ENCODE measurements around the gene PCP4.

PCP4 gene

DNA sequence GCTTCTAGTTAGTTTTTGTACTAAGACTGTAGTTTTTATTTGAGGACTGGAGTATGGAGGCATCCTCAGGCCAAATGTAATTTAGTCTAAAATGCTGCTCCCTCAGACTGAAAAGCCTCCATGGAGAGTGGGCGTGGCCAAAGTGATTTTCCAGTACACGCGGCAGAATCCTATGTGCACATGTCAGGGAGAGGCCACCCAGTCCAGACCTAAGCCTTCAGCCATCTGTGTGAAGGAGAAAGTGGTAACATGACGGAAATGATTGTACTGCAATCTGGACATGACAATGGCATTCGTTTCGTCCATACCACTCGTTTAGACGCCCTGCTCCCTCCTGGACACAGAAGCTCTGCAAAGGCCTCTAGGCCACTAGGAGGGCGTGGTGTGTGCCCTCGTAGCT is 56.2 kb downstream of the PCP4 start:
- no peaks in the 10 kb centered on the region for H3K9me3 ChIP-seq (ENCODE audit: control insufficient read depth, low read length)
- no peak overlapping the region for H3K9ac ChIP-seq
- H3K79me2 ChIP-seq = no peaks in the 10 kb centered on the region
- H3K36me3 ChIP-seq (ENCODE audit: control insufficient read depth, insufficient read depth, low read length) = no peaks in the 10 kb centered on the region
- no peaks in the 10 kb centered on the region for H3K4me1 ChIP-seq
- no peak overlapping the region for H2AFZ ChIP-seq
- H3K27me3 ChIP-seq (ENCODE audit: control insufficient read depth, insufficient read depth, low read length) = no peaks in the 10 kb centered on the region
- TF ChIP-seq, protein P1, sequence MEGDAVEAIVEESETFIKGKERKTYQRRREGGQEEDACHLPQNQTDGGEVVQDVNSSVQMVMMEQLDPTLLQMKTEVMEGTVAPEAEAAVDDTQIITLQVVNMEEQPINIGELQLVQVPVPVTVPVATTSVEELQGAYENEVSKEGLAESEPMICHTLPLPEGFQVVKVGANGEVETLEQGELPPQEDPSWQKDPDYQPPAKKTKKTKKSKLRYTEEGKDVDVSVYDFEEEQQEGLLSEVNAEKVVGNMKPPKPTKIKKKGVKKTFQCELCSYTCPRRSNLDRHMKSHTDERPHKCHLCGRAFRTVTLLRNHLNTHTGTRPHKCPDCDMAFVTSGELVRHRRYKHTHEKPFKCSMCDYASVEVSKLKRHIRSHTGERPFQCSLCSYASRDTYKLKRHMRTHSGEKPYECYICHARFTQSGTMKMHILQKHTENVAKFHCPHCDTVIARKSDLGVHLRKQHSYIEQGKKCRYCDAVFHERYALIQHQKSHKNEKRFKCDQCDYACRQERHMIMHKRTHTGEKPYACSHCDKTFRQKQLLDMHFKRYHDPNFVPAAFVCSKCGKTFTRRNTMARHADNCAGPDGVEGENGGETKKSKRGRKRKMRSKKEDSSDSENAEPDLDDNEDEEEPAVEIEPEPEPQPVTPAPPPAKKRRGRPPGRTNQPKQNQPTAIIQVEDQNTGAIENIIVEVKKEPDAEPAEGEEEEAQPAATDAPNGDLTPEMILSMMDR (IDR thresholded peaks at IDR 0.05) = no peak
- no peak overlapping the region for H3K4me3 ChIP-seq (ENCODE audit: low read depth, low read length)
- no peak overlapping the region for H3K27ac ChIP-seq
- H3K4me2 ChIP-seq (ENCODE audit: low read length) = no peak overlapping the region

GRCh38 chr21:39924577-39925308 is 57.5 kb downstream of the PCP4 start:
- H3K27me3 ChIP-seq (ENCODE audit: control insufficient read depth, insufficient read depth, low read length) = no peaks in the 10 kb centered on the region
- no peak overlapping the region for H3K9ac ChIP-seq
- H3K4me1 ChIP-seq = no peaks in the 10 kb centered on the region
- no peaks in the 10 kb centered on the region for H3K9me3 ChIP-seq (ENCODE audit: control insufficient read depth, low read length)
- no peak overlapping the region for H3K4me2 ChIP-seq (ENCODE audit: low read length)
- TF ChIP-seq, protein P1 (IDR thresholded peaks at IDR 0.05) = no peak
- no peak overlapping the region for H3K4me3 ChIP-seq (ENCODE audit: low read depth, low read length)
- no peaks in the 10 kb centered on the region for H3K36me3 ChIP-seq (ENCODE audit: control insufficient read depth, insufficient read depth, low read length)
- H2AFZ ChIP-seq = no peak overlapping the region
- no peak overlapping the region for H3K27ac ChIP-seq
- no peaks in the 10 kb centered on the region for H3K79me2 ChIP-seq

GRCh38 chr21:39927304-39927886 is 60.2 kb downstream of the PCP4 start:
- Histone ChIP-seq H2AFZ (no peak overlapping the region), H3K9ac (no peak overlapping the region), H3K4me2 (ENCODE audit: low read length) (no peak overlapping the region), H3K79me2 (no peaks in the 10 kb centered on the region), H3K4me3 (ENCODE audit: low read depth, low read length) (no peak overlapping the region), H3K36me3 (ENCODE audit: control insufficient read depth, insufficient read depth, low read length) (no peaks in the 10 kb centered on the region), H3K9me3 (ENCODE audit: control insufficient read depth, low read length) (no peaks in the 10 kb centered on the region), H3K4me1 (no peaks in the 10 kb centered on the region), H3K27ac (no peak overlapping the region), H3K27me3 (ENCODE audit: control insufficient read depth, insufficient read depth, low read length) (no peaks in the 10 kb centered on the region)
- TF ChIP-seq, protein P1 (IDR thresholded peaks at IDR 0.05) = no peak

GRCh38 chr21:39932335-39932734 is 65.1 kb downstream of the PCP4 start:
- Histone ChIP-seq H3K36me3 (ENCODE audit: control insufficient read depth, insufficient read depth, low read length) (no peaks in the 10 kb centered on the region), H3K4me1 (no peaks in the 10 kb centered on the region), H2AFZ (no peak overlapping the region), H3K4me3 (ENCODE audit: low read depth, low read length) (no peak overlapping the region), H3K27ac (no peak overlapping the region), H3K79me2 (no peaks in the 10 kb centered on the region), H3K27me3 (ENCODE audit: control insufficient read depth, insufficient read depth, low read length) (no peaks in the 10 kb centered on the region), H3K9me3 (ENCODE audit: control insufficient read depth, low read length) (no peaks in the 10 kb centered on the region), H3K9ac (no peak overlapping the region), H3K4me2 (ENCODE audit: low read length) (no peak overlapping the region)
- TF ChIP-seq, protein P1 (IDR thresholded peaks at IDR 0.05) = no peak

- Histone ChIP-seq H3K79me2 (no peaks in the 10 kb centered on the region), H3K4me2 (ENCODE audit: low read length) (no peak overlapping the region), H3K4me1 (no peaks in the 10 kb centered on the region), H3K9me3 (ENCODE audit: control insufficient read depth, low read length) (no peaks in the 10 kb centered on the region), H3K4me3 (ENCODE audit: low read depth, low read length) (no peak overlapping the region), H2AFZ (no peak overlapping the region), H3K36me3 (ENCODE audit: control insufficient read depth, insufficient read depth, low read length) (no peaks in the 10 kb centered on the region), H3K27ac (no peak overlapping the region), H3K9ac (no peak overlapping the region), H3K27me3 (ENCODE audit: control insufficient read depth, insufficient read depth, low read length) (no peaks in the 10 kb centered on the region)
- TF ChIP-seq, protein P1 (IDR thresholded peaks at IDR 0.05) = no peak
Observed at GRCh38 chr21:39934895-39935294, 67.7 kb downstream of the PCP4 start.
